ACC112 (cell line): ENCODE results near the gene TRMT10A.

Experiments
- H2AFZ ChIP-seq: fragments of 200-600 bp; sonication (generic); one replicate; pipeline ENCODE4 v1.6.0; 2017; ENCODE audit warnings: antibody characterized with exemption, low read length; ENCODE audit not compliant: unreplicated experiment
- H3K27ac ChIP-seq: fragments of 200-600 bp; sonication (generic); 2 replicates; pipeline ENCODE4 v1.5.1; 2014; ENCODE audit warnings: low read depth, mild to moderate bottlenecking, antibody characterized with exemption, low read length, moderate library complexity
- H3K27me3 ChIP-seq: fragments of 200-600 bp; sonication (generic); 2 replicates; pipeline ENCODE4 v1.6.1; 2014; ENCODE audit warnings: mild to moderate bottlenecking, antibody characterized with exemption, low read length, moderate library complexity, mixed read lengths; ENCODE audit not compliant: insufficient read depth
- H3K36me3 ChIP-seq: fragments of 200-600 bp; sonication (generic); 2 replicates; pipeline ENCODE4 v1.6.1; 2016; ENCODE audit warnings: mild to moderate bottlenecking, antibody characterized with exemption, low read length, moderate library complexity, mixed read lengths; ENCODE audit not compliant: insufficient read depth
- H3K4me1 ChIP-seq: fragments of 200-600 bp; sonication (generic); one replicate; pipeline ENCODE4 v1.6.1; 2016; ENCODE audit warnings: low read length, mixed read lengths; ENCODE audit not compliant: insufficient read depth, unreplicated experiment, control insufficient read depth
- H3K4me3 ChIP-seq: fragments of 200-600 bp; sonication (generic); 2 replicates; pipeline ENCODE4 v1.5.1; 2014; ENCODE audit warnings: mild to moderate bottlenecking, low read depth, low read length
- H3K79me2 ChIP-seq: fragments of 200-600 bp; sonication (generic); one replicate; pipeline ENCODE4 v1.6.0; 2016; ENCODE audit warnings: low read length; ENCODE audit not compliant: control insufficient read depth, unreplicated experiment, insufficient read depth

TRMT10A gene

GRCh38 chr4:99563310-99564186 is at the start of gene TRMT10A:
TSS of gene TRMT10A (minus strand) at chr4:99564039. CDS start at chr4:99559338, 4,701 bp downstream.
- peak within 1 kb of the TSS; percentile 83 for H3K4me3 ChIP-seq
- peak within 1 kb of the TSS; percentile 80 for H3K27ac ChIP-seq
- H3K4me1 ChIP-seq, result no peaks in the 10 kb centered on the region
- no peaks in the 10 kb centered on the region for H3K79me2 ChIP-seq
- H3K36me3 ChIP-seq, result no peaks in the 10 kb centered on the region
- peak within 1 kb of the TSS; percentile 78 for H2AFZ ChIP-seq
- H3K27me3 ChIP-seq, result no peaks in the 10 kb centered on the region

DNA sequence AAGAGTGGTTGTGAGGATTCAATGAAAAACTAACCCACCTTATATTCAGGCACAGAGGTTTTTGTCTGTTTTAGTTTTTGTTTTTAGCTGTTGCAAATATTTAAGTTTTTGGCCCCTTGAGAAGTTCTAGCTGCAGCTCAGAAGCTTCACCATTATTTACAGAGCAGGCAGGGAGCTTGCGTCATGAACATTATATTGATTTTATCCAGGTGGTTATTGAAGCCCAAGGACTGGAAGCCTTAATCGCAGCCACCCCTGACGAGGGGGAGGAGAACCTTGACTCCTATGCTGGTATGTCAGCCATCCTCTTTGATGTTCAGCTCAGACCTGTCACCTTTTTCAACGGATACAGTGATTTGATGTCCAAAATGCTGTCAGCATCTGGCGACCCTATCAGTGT is 48.9 kb upstream of the TRMT10A start:
- Histone ChIP-seq H3K4me1 (no peaks in the 10 kb centered on the region), H3K4me3 (no peak overlapping the region), H3K27ac (no peak overlapping the region), H2AFZ (no peak overlapping the region), H3K27me3 (peaks cover 59% of the 10 kb centered on the region), H3K36me3 (no peaks in the 10 kb centered on the region), H3K79me2 (no peaks in the 10 kb centered on the region)

DNA sequence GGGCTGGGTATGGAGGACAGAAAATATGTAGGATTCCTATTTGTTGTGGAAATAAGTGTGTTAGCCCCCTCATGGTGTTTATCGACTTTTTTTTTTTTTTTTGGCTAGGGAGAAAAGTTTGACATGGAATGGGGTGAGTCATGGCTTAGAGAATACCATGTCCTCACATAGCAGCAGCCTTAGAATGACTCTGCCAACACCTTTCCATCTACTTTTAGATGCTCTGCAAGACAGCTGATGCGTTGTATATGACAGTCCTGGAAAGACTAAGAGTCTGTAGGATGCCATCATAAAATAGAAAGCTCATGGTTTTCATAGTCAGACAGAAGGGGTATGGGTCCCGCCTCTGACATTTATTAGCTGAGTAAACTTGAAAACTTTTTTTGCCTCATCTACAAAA is 48.4 kb upstream of the TRMT10A start:
- Histone ChIP-seq H3K4me1 (no peaks in the 10 kb centered on the region), H2AFZ (no peak overlapping the region), H3K36me3 (no peaks in the 10 kb centered on the region), H3K27me3 (peaks cover 56% of the 10 kb centered on the region), H3K79me2 (no peaks in the 10 kb centered on the region), H3K27ac (no peak overlapping the region), H3K4me3 (no peak overlapping the region)

DNA sequence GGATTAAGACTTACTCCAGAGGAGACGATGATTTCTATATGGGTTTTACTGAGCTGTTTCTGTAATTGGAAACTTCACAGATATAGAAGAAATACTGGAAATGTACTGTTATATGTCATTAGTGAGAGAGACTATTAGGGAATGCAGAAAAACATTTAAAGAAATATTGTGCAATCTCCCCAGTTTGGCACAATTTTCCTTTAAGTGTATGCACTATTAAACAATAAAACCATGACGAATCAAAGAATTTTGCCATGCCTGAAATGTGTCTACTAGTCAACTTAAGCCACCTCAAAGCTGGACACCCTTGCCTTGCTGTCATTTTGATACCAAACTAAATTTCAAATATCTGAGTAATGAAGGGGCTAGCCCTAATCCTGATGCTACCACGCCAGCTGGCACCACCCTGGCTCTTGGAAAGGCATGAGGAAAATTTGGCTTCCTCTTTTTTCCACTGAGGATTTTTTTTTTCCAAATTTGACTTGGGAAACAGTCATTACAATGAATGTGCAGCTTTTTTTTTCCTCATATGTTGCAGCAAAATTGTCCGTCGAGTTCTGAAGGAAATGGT is 46.9 kb upstream of the TRMT10A start:
- Histone ChIP-seq H3K36me3 (no peaks in the 10 kb centered on the region), H3K27me3 (peaks cover 65% of the 10 kb centered on the region), H3K27ac (no peak overlapping the region), H2AFZ (no peak overlapping the region), H3K4me1 (no peaks in the 10 kb centered on the region), H3K4me3 (no peak overlapping the region), H3K79me2 (no peaks in the 10 kb centered on the region)

DNA sequence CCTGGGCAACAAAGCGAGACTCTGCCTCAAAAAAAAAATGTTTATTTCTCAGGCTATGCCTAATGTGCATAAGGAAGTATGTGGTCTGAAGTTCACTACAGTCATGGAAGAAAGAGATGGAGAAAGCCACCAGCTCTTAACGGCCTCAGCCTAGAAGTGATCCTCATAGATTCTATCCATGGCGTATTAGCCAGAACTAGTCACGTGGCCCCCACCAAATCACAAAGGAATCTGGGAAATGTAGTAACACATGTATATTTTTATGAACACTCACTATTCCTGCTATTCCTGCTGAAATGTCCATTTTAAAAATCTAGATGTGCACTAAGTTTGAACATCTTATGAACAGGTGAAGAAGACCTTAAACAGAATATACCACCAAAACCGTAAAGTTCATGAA is 44.6 kb upstream of the TRMT10A start:
- no peaks in the 10 kb centered on the region for H3K4me1 ChIP-seq
- H3K27ac ChIP-seq, result no peak overlapping the region
- H2AFZ ChIP-seq, result no peak overlapping the region
- H3K4me3 ChIP-seq, result no peak overlapping the region
- peaks cover 58% of the 10 kb centered on the region for H3K27me3 ChIP-seq
- H3K79me2 ChIP-seq, result no peaks in the 10 kb centered on the region
- H3K36me3 ChIP-seq, result no peaks in the 10 kb centered on the region

DNA sequence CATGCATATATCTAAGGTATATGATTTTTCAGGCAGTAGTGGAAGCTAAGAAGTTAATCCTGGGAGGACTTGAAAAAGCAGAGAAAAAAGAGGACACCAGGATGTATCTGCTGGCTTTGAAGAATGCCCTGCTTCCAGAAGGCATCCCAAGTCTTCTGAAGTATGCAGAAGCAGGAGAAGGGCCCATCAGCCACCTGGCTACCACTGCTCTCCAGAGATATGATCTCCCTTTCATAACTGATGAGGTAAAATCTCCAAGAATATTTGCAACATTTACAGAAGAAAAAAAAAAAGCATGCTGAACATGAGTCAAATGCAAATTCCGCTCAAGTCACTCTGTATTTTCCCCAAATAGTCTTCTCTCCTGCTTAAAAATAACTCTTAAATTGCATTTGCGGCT is 42.9 kb upstream of the TRMT10A start:
- H3K36me3 ChIP-seq, result no peaks in the 10 kb centered on the region
- no peak overlapping the region for H3K4me3 ChIP-seq
- H3K27me3 ChIP-seq, result peaks cover 43% of the 10 kb centered on the region
- H2AFZ ChIP-seq, result no peak overlapping the region
- H3K4me1 ChIP-seq, result no peaks in the 10 kb centered on the region
- no peak overlapping the region for H3K27ac ChIP-seq
- no peaks in the 10 kb centered on the region for H3K79me2 ChIP-seq

DNA sequence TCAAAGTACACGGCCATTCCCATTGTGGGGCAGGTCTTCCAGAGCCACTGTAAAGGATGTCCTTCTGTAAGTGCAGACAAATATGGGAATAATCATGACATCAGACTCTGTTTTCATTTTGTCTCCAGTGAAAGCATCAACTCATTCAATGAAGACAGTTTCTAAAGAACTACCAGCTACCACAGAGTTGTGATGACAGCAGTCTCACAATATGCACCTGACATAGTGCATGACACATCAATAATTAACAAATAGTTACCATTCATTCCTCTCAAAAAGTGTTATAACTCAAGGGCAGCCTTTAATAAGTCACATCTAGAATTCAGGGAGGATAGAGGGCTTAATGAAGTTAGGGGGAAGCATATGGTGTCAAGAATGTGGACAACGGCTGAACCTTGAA is 31.0 kb upstream of the TRMT10A start:
- Histone ChIP-seq H3K36me3 (no peaks in the 10 kb centered on the region), H3K79me2 (no peaks in the 10 kb centered on the region), H3K27ac (no peak overlapping the region), H3K27me3 (peaks cover 5% of the 10 kb centered on the region; the same call in 1 of the 2 replicates), H3K4me3 (no peak overlapping the region), H2AFZ (no peak overlapping the region), H3K4me1 (no peaks in the 10 kb centered on the region)

GRCh38 chr4:99593781-99594641 is 30.2 kb upstream of the TRMT10A start:
- H3K4me1 ChIP-seq, result no peaks in the 10 kb centered on the region
- peaks cover 5% of the 10 kb centered on the region; the same call in 1 of the 2 replicates for H3K27me3 ChIP-seq
- H2AFZ ChIP-seq, result no peak overlapping the region
- H3K4me3 ChIP-seq, result no peak overlapping the region
- H3K79me2 ChIP-seq, result no peaks in the 10 kb centered on the region
- no peaks in the 10 kb centered on the region for H3K36me3 ChIP-seq
- H3K27ac ChIP-seq, result no peak overlapping the region

GRCh38 chr4:99591757-99592156 is 27.9 kb upstream of the TRMT10A start:
- no peak overlapping the region for H3K4me3 ChIP-seq
- no peak overlapping the region for H2AFZ ChIP-seq
- no peaks in the 10 kb centered on the region for H3K79me2 ChIP-seq
- peaks cover 5% of the 10 kb centered on the region; the same call in 1 of the 2 replicates for H3K27me3 ChIP-seq
- no peak overlapping the region for H3K27ac ChIP-seq
- no peaks in the 10 kb centered on the region for H3K4me1 ChIP-seq
- no peaks in the 10 kb centered on the region for H3K36me3 ChIP-seq

GRCh38 chr4:99587803-99588202 is 24.0 kb upstream of the TRMT10A start:
- Histone ChIP-seq H3K27ac (no peak overlapping the region), H3K36me3 (no peaks in the 10 kb centered on the region), H3K4me3 (no peak overlapping the region), H3K27me3 (peaks cover 36% of the 10 kb centered on the region), H3K4me1 (no peaks in the 10 kb centered on the region), H2AFZ (no peak overlapping the region), H3K79me2 (no peaks in the 10 kb centered on the region)
